C4-2B (cell line): ENCODE results near the gene FKBP1B.
"Not testable (repeated sequence)": the region's sequence is repeated elsewhere in the genome, so short reads cannot be mapped to it uniquely, and the experiment has no call there.

ENCODE experiments used
- H3K27ac ChIP-seq: fragments of 450-650 bp; 2 replicates; pipeline ENCODE4 v1.5.1; 2017
- ZFX ChIP-seq: fragments of 450-650 bp; IDR thresholded peaks from 2 replicates; pipeline ENCODE4 v1.6.1; 2017
- TF ChIP-seq, protein P1 (sequence below): fragments of 450-650 bp; conservative IDR thresholded peaks from 2 replicates; pipeline ENCODE4 v1.5.1; 2017; ENCODE audit warnings: mild to moderate bottlenecking

The FKBP1B gene

DNA sequence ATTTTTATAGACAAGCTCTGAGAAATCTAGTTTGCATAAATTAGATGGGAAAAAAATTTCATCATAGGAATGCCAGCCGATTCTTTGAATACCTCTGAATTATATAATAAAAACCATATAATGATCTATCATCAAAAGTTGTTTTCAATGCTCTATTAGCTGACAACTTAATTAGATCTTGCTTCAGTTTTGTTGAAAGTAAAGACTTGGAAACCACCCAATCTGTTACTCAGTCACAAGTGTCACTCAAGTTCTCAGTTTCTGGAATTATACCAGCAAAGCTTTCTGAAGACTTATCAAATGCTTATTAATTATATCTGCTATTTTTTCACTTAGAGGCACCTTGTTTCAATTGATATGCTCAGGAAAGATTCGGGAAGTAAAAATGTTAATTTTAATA, 52.5 kb downstream of the FKBP1B start:
- TF ChIP-seq ZFX, result no peak
- TF ChIP-seq, protein P1, sequence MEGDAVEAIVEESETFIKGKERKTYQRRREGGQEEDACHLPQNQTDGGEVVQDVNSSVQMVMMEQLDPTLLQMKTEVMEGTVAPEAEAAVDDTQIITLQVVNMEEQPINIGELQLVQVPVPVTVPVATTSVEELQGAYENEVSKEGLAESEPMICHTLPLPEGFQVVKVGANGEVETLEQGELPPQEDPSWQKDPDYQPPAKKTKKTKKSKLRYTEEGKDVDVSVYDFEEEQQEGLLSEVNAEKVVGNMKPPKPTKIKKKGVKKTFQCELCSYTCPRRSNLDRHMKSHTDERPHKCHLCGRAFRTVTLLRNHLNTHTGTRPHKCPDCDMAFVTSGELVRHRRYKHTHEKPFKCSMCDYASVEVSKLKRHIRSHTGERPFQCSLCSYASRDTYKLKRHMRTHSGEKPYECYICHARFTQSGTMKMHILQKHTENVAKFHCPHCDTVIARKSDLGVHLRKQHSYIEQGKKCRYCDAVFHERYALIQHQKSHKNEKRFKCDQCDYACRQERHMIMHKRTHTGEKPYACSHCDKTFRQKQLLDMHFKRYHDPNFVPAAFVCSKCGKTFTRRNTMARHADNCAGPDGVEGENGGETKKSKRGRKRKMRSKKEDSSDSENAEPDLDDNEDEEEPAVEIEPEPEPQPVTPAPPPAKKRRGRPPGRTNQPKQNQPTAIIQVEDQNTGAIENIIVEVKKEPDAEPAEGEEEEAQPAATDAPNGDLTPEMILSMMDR, result no peak
- H3K27ac ChIP-seq, result no peak overlapping the region

DNA sequence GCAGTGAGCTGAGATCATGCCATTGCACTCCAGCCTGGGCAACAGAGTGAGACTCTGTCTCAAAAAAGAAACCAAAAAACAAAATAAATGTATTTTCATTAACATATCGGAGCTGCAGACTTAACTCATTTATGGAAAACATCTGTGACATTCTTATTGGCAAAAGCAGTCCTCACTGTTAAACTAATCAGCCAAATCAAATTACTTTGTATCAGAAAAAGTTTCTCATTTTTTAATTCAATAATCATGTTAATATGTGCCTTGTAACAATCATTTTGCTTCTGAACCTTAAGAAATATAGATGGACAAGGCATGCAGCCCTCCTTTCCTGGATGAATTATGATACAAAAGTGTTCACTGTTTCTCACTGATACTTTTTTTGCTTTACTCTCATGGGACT, 53.1 kb downstream of the FKBP1B start:
- H3K27ac ChIP-seq, result no peak overlapping the region
- TF ChIP-seq ZFX, result no peak
- TF ChIP-seq, protein P1, result no peak

DNA sequence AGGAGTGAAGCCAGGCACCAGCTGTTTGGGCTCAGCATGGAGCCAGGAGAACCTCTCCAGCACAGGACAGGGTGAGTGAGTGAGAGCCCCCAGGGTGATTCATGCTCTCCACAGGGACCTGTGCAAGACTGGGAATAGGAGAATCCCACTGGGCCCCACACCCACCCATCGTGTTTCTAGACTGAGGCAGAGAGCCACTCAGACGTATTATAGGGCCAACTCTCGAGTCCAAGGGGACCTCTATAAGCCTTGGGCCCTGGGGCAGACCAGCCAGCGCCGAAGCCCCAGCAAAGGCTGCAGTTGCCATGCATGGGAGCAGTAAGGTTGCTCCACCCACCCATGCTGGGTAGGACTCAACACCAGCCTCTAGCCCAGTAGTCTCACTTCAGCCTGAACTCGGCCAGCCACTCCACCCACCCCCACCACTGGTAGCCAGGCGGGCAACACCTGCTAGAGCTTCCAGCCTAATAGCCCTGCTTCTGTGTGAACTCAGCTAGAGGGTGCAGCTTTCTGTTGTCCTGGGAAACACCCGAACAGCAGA, 54.6 kb downstream of the FKBP1B start:
- TF ChIP-seq, protein P1, result no peak
- no peak for TF ChIP-seq ZFX
- no peak overlapping the region for H3K27ac ChIP-seq

DNA sequence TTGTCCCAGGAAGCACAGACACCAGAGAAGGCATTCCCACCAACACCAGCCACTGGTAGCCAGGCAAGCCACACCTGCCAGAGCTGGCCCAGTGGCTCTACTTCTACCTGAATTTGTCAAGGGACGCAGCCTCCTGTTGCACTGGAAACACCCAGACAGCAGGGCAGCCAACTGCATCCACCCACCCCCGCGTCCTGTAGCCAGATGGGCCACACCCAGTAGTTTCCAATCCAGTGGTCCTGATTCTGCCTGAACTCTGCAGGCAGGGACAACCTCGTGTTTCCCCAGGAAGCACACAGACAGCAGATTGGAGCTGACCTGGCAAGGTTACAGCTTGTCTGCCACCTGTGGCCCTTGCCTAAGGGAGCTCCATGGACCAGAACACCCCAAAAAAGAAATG, 55.4 kb downstream of the FKBP1B start:
- no peak overlapping the region for H3K27ac ChIP-seq
- TF ChIP-seq, protein P1, result no peak
- no peak for TF ChIP-seq ZFX

DNA sequence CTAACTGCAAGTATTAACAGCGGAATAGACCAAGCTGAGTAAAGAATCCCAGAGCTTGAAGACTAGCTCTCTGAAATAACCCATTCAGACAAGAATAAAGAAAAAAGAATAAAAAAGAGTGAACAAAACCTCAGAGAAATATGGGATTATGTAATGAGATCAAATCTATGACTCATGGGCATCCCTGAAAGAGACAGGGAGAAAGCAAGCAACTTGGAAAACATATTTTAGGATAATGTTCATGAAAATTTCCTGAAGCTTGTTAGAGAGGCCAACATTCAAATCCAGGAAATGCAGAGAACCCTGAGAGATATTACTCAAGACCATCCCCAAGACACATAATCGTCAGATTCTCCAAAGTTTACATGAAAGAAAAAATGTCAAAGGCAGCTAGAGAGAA, 56.3 kb downstream of the FKBP1B start:
- TF ChIP-seq ZFX, result no peak
- TF ChIP-seq, protein P1, result no peak
- H3K27ac ChIP-seq, result no peak overlapping the region

DNA sequence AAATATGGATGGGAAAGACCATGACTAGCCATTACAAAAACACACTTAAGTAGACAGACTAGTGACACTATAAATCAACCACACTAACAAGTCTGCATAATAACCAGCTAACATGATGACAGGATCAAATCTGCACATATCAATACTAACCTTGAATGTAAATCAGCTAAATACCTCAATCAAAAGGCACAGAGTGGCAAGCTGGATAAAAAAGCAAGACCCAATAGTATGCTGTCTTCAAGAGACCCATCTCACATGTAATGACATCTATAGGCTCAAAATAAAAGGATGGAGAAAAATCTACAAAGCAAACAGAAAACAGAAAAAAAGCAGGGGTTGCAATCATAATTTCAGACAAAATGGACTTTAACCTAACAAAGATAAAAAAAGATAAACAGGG, 57.2 kb downstream of the FKBP1B start:
- no peak for TF ChIP-seq ZFX
- TF ChIP-seq, protein P1, result no peak

DNA sequence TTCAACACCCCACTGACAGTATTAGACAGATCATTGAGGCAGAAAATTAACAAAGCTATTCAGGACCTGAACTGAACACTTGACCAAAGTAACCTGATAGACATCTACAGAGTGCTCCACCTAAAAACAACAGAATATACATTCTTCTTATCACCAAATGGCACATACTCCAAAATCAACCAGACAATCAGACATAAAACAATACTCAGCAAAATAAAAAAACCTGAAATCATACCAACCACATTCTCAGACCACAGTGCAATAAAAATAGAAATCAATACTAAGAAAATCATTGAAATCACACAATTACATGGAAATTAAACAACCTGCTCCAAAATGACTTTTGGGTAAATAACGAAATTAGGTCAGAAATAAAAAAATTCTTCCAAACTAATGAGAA, 57.8 kb downstream of the FKBP1B start:
- H3K27ac ChIP-seq, result no peak overlapping the region
- TF ChIP-seq ZFX, result no peak
- TF ChIP-seq, protein P1, result no peak

More for the DNA sequence above, 57.2 kb downstream of the FKBP1B start:
- no peak overlapping the region for H3K27ac ChIP-seq

DNA sequence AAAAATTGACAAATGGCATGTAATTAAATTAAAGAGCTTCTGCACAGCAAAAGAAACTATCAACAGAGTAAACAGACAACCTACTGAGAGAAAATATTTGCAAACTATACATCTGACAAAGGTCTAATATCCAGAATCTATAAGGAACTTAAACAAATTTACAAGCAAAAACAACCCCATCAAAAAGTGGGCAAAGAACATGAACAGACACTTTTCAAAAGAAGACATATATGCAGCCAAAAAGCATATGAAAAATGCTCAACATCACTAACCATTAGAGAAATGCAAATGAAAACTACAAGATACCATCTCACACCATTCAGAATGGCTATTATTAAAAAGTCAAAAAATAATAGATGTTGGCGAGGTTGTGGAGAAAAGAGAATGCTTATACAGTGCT, 59.9 kb downstream of the FKBP1B start:
- H3K27ac ChIP-seq, result not testable (repeated sequence)
